ENCODE measurements around the gene VSTM2A.
A peak's percentile ranks its signal among the peaks of the same experiment; 100 is the strongest.
"Not testable (repeated sequence)": the region's sequence is repeated elsewhere in the genome, so short reads cannot be mapped to it uniquely, and the experiment has no call there.

VSTM2A gene, protein sequence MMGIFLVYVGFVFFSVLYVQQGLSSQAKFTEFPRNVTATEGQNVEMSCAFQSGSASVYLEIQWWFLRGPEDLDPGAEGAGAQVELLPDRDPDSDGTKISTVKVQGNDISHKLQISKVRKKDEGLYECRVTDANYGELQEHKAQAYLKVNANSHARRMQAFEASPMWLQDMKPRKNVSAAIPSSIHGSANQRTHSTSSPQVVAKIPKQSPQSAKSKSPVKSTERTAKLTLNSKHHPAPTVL

DNA sequence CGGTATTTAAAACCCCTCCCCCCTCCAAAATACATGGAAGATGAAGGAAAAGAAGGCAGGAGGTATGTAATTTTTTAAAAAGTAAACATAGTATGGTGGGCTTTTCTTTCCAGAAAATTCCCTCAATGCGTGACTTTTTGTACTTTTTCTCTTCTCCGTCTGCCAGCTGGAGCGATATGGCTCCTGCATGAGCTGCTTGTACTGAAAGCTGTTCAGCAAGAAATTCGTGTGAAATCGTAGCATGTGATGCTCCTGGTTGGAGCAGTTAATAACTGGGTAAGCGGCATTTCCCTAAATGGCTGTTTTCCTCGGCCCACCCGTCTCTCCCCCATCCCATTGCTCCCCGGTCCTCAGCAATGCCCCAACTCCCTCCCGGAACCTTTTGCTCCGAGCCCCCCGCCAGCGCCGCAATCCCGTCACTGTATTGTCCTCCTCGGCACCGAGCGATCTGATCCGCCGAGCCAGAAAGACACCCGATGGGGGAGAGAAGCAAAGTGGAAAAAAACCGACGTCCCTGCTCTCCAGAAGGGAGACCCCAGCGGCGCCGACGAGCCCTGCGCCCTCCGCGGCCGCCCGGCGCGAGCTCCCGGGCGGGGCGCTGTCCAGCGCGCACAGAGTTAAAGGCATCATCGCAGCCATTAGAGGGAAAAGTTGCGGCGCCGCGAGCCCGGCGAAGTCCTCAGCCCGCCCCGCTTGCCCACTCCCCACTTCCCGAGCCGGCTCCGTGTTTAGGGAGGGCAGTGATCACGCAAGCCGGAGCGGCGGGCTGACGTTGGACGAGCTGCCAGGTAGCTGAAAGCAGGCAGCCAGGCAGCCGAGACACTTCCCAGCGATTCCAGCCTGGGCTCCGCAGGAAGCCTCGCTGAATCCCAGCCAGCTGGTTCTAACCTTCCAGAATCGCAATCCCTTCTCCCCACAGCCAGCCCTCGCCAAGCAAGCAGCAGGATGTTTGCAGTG, at the start of gene VSTM2A:
Gene VSTM2A, plus strand, starts transcription at position 707 of the 957 bp plus-strand sequence. CDS start 356 bp downstream, outside the sequence.
- no peak within 1 kb of the TSS for H3K27ac ChIP-seq (ENCODE audit: low read length)
- H3K27me3 ChIP-seq (ENCODE audit: control insufficient read depth in 1 of 2, insufficient read depth in 2 of 2, low read length in 2 of 2): peaks cover 26 to 52% of the 10 kb centered on the region in 2 donors

DNA sequence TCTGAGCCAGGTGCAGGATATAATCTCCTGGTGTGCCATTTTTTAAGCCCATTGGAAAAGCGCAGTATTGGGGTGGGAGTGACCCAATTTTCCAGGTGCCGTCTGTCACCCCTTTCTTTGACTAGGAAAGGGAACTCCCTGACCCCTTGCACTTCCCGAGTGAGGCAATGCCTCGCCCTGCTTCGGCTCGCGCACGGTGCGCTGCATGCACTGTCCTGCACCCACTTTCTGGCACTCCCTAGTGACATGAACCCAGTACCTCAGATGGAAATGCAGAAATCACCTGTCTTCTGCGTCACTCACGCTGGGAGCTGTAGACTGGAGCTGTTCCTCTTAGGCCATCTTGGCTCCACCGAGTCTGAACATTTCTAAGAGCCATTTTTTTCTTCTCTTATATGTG, 37.6 kb upstream of the VSTM2A start:
- H3K27ac ChIP-seq (ENCODE audit: low read length); H3K4me1 ChIP-seq (ENCODE audit: control insufficient read depth, insufficient read depth, low read length); H3K9ac ChIP-seq (ENCODE audit: low read length in 2 of 2); H3K9me3 ChIP-seq (ENCODE audit: control insufficient read depth in 2 of 2, low read length in 2 of 2); H3K4me3 ChIP-seq (ENCODE audit: low read length in 2 of 2); H3K27me3 ChIP-seq (ENCODE audit: control insufficient read depth in 1 of 2, insufficient read depth in 2 of 2, low read length in 2 of 2); H3K36me3 ChIP-seq (ENCODE audit: control insufficient read depth in 2 of 2, insufficient read depth in 2 of 2, low read length in 2 of 2): not testable (repeated sequence)

More for the DNA sequence above, at the start of gene VSTM2A:
- H3K9me3 ChIP-seq (ENCODE audit: control insufficient read depth in 2 of 2, low read length in 2 of 2): no peaks in the 10 kb centered on the region
- no peaks in the 10 kb centered on the region for H3K36me3 ChIP-seq (ENCODE audit: control insufficient read depth in 2 of 2, insufficient read depth in 2 of 2, low read length in 2 of 2)
- H3K4me3 ChIP-seq (ENCODE audit: low read length in 2 of 2): peak within 1 kb of the TSS; percentile 41 to 67
- H3K4me1 ChIP-seq (ENCODE audit: control insufficient read depth, insufficient read depth, low read length): peaks cover 10% of the 10 kb centered on the region
- H3K9ac ChIP-seq (ENCODE audit: low read length in 2 of 2): no peak within 1 kb of the TSS

DNA sequence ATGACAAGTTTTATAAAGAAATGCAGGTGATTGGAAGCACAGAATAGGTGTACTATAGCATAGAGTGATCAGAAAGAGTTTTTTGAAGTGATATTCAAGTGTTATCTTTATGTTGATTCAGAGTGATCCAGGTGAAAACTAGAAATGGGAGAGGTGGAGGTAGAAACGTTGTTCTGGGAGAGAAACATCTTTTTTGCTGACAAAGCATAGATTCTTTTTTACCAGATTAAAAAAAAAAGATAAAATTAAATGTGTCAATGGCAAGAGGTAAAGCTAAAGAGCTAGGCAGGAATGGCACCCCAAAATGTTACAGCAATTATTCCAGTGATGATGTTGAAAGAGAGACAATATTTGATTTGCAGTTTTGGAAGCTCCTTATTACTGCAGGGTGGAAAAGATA, 12.6 kb upstream of the VSTM2A start:
- Histone ChIP-seq H3K9me3 (ENCODE audit: control insufficient read depth in 2 of 2, low read length in 2 of 2) (no peaks in the 10 kb centered on the region), H3K36me3 (ENCODE audit: control insufficient read depth in 2 of 2, insufficient read depth in 2 of 2, low read length in 2 of 2) (no peaks in the 10 kb centered on the region), H3K27ac (ENCODE audit: low read length) (no peak overlapping the region), H3K27me3 (ENCODE audit: control insufficient read depth in 1 of 2, insufficient read depth in 2 of 2, low read length in 2 of 2) (no peaks in the 10 kb centered on the region), H3K4me1 (ENCODE audit: control insufficient read depth, insufficient read depth, low read length) (no peaks in the 10 kb centered on the region), H3K9ac (ENCODE audit: low read length in 2 of 2) (no peak overlapping the region), H3K4me3 (ENCODE audit: low read length in 2 of 2) (no peak overlapping the region)

DNA sequence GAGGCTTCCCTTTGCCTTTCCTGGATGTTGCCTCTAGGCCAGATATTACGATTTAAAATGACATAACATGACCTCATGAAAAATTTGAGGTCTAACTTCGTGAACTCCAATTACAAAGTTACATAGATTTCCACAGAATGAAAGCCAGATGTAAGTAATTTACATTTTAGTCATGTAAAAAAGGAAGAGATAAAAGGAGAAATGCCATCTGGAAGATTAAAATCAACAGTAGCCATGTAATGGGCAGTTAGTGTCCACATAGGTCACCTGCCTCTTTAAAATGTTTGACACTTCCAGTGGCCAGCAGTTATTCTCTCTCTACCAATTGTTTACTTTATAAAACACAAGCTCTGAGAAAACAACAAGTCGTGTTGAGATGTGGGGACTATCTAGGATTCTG, 4.1 kb upstream of the VSTM2A start:
- no peak overlapping the region for H3K9ac ChIP-seq (ENCODE audit: low read length in 2 of 2)
- peaks cover 21 to 30% of the 10 kb centered on the region in 2 donors for H3K27me3 ChIP-seq (ENCODE audit: control insufficient read depth in 1 of 2, insufficient read depth in 2 of 2, low read length in 2 of 2)
- no peak overlapping the region for H3K4me3 ChIP-seq (ENCODE audit: low read length in 2 of 2)
- no peak overlapping the region for H3K27ac ChIP-seq (ENCODE audit: low read length)
- peaks cover 5% of the 10 kb centered on the region for H3K4me1 ChIP-seq (ENCODE audit: control insufficient read depth, insufficient read depth, low read length)
- no peaks in the 10 kb centered on the region for H3K9me3 ChIP-seq (ENCODE audit: control insufficient read depth in 2 of 2, low read length in 2 of 2)
- H3K36me3 ChIP-seq (ENCODE audit: control insufficient read depth in 2 of 2, insufficient read depth in 2 of 2, low read length in 2 of 2): no peaks in the 10 kb centered on the region

DNA sequence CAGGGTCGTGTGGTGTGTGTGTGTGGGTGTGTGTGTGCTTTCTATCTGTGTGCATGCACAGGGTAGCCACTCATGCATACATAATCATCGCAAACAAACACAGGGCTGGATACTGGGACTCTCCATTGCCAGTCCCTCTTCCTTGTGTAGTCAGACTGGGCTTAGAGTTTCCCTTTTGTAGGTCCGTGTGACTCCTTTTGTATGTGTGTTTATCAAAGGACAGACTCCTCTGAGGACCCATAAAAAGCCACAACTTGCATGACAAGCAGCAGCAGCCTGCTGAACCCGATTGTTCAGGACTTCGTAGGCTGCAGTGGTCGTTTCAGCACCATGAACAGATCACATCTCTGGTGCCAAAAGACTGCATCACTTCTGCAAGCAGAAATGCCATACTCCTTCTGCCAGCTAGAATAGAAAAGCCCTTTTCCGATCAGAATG, 895 bp downstream of the VSTM2A start:
- Histone ChIP-seq H3K9ac (ENCODE audit: low read length in 2 of 2) (no peak overlapping the region), H3K27ac (ENCODE audit: low read length) (no peak overlapping the region), H3K4me3 (ENCODE audit: low read length in 2 of 2) (no peak overlapping the region), H3K36me3 (ENCODE audit: control insufficient read depth in 2 of 2, insufficient read depth in 2 of 2, low read length in 2 of 2) (no peaks in the 10 kb centered on the region), H3K4me1 (ENCODE audit: control insufficient read depth, insufficient read depth, low read length) (peaks cover 10% of the 10 kb centered on the region), H3K9me3 (ENCODE audit: control insufficient read depth in 2 of 2, low read length in 2 of 2) (no peaks in the 10 kb centered on the region), H3K27me3 (ENCODE audit: control insufficient read depth in 1 of 2, insufficient read depth in 2 of 2, low read length in 2 of 2) (peaks cover 26 to 52% of the 10 kb centered on the region in 2 donors)

DNA sequence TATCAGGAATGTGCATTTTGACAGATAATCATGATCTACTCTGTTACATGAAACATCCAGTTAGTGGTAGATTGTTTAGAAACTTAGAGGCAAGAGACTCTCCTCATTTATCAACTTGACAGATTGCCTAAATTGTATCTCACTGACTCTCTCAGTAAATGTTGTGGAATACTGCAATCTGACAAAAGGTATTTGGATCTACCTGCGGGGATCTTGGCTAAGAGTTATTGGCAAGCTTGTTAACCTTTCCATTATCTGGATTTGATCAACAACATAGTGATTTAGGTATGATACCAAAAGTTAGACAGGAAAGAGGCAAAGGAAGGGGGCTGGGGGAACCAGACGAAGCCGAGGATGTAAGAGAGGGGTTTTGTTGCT, 2.0 kb downstream of the VSTM2A start:
- Histone ChIP-seq H3K4me3 (ENCODE audit: low read length in 2 of 2) (no peak overlapping the region), H3K4me1 (ENCODE audit: control insufficient read depth, insufficient read depth, low read length) (peaks cover 10% of the 10 kb centered on the region), H3K27me3 (ENCODE audit: control insufficient read depth in 1 of 2, insufficient read depth in 2 of 2, low read length in 2 of 2) (peaks cover 26 to 52% of the 10 kb centered on the region in 2 donors), H3K36me3 (ENCODE audit: control insufficient read depth in 2 of 2, insufficient read depth in 2 of 2, low read length in 2 of 2) (no peaks in the 10 kb centered on the region), H3K9me3 (ENCODE audit: control insufficient read depth in 2 of 2, low read length in 2 of 2) (no peaks in the 10 kb centered on the region), H3K27ac (ENCODE audit: low read length) (no peak overlapping the region), H3K9ac (ENCODE audit: low read length in 2 of 2) (no peak overlapping the region)

DNA sequence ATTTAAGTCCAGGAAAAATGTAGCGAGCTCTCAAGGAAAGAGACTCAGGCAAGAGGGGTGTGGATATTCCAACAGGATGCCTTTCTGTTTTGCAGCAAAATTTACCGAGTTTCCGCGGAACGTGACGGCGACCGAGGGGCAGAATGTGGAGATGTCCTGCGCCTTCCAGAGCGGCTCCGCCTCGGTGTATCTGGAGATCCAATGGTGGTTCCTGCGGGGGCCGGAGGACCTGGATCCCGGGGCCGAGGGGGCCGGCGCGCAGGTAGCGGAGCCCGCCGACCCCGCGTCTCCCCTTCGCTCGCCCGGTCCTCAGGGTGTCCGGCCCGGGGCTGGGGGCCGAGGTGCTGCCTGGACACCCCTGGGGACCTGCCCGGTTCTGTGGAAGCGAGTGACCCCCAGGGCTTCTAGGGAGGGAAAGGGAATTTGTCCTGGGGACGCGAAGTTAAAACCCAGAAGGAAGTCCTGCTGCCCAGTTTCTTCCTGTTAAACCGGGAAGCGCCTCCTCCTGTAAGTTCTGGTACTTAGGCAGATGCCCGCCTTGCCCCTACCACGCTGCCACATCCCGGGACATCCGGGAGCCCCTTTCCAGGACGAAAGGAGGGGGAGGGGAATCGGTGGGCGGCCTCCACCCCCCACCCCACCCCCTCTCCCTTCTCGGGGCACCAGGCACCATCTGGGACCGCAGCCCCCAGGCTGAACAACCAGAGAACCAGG, 2.5 kb downstream of the VSTM2A start:
- H3K4me1 ChIP-seq (ENCODE audit: control insufficient read depth, insufficient read depth, low read length): peaks cover 10% of the 10 kb centered on the region
- H3K4me3 ChIP-seq (ENCODE audit: low read length in 2 of 2): no peak overlapping the region
- H3K36me3 ChIP-seq (ENCODE audit: control insufficient read depth in 2 of 2, insufficient read depth in 2 of 2, low read length in 2 of 2): no peaks in the 10 kb centered on the region
- H3K9me3 ChIP-seq (ENCODE audit: control insufficient read depth in 2 of 2, low read length in 2 of 2): no peaks in the 10 kb centered on the region
- H3K27ac ChIP-seq (ENCODE audit: low read length): no peak overlapping the region
- H3K27me3 ChIP-seq (ENCODE audit: control insufficient read depth in 1 of 2, insufficient read depth in 2 of 2, low read length in 2 of 2): peaks cover 26 to 49% of the 10 kb centered on the region in 2 donors
- no peak overlapping the region for H3K9ac ChIP-seq (ENCODE audit: low read length in 2 of 2)

DNA sequence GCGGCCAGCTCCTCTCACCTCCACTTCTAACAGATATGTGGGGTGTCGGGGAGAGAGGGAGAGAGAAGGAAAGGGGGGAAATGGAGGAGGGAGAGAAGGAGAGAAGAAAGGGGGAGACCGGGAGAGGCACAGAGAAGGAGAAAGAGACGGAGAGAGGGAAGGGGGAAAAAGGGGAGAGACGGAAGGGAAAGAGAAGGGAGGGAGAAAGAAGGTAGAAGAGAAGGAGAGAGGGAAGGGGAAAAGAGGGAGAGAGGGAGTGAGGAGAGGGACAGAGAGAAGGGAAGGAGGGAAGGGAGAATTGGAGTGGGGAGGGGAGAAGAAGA, 3.0 kb downstream of the VSTM2A start:
- Histone ChIP-seq H3K4me3 (ENCODE audit: low read length in 2 of 2) (no peak overlapping the region), H3K9ac (ENCODE audit: low read length in 2 of 2) (no peak overlapping the region), H3K4me1 (ENCODE audit: control insufficient read depth, insufficient read depth, low read length) (peaks cover 10% of the 10 kb centered on the region), H3K36me3 (ENCODE audit: control insufficient read depth in 2 of 2, insufficient read depth in 2 of 2, low read length in 2 of 2) (no peaks in the 10 kb centered on the region), H3K27me3 (ENCODE audit: control insufficient read depth in 1 of 2, insufficient read depth in 2 of 2, low read length in 2 of 2) (peaks cover 28 to 46% of the 10 kb centered on the region in 2 donors), H3K9me3 (ENCODE audit: control insufficient read depth in 2 of 2, low read length in 2 of 2) (no peaks in the 10 kb centered on the region), H3K27ac (ENCODE audit: low read length) (no peak overlapping the region)

DNA sequence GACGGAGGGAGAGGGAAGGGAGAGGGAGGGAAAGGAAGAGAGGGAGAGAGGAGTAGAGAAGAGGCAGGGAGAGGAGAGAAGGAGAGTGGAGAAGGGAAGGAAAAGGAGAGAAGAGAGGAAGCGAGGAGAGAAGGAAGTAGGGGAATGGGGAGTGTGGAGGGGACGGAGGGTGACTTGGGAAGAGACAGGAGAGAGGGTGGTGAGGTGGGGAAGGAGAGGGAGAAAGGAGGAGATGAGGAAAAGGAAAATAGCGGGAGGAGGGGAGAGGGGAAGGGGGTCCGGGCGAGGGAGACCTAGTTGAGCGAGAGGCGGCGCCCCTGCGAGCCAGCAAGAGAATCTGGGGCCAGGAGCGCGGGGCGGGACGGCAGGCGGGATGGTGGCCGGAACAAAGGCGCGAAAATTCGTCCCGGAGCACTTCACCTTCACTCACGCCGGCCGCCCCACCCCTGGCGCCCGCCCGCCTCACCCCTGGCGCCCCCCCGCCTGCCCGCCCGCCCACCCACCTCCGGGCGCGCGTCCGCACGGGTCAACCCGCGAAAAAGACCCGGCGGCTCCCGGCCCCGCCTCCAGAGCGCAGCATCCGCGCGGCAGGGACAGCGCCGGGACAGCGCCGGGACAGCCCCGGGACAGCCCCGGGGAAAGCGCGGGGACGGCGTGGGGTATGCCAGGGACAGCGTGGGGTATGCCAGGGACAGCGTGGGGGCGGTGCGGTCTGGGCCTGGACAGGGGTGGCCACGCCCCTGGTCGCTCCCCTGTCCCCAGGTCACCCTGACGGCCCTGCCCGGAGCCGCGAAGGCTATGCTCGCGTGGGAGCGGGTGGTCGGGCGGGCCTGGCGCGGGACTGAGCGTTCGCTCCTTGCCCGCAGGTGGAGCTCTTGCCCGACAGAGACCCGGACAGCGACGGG, 4.2 kb downstream of the VSTM2A start:
- H3K27ac ChIP-seq (ENCODE audit: low read length): no peak overlapping the region
- peaks cover 23 to 40% of the 10 kb centered on the region in 2 donors for H3K27me3 ChIP-seq (ENCODE audit: control insufficient read depth in 1 of 2, insufficient read depth in 2 of 2, low read length in 2 of 2)
- peak overlapping the region; percentile 33 to 57 for H3K4me3 ChIP-seq (ENCODE audit: low read length in 2 of 2)

DNA sequence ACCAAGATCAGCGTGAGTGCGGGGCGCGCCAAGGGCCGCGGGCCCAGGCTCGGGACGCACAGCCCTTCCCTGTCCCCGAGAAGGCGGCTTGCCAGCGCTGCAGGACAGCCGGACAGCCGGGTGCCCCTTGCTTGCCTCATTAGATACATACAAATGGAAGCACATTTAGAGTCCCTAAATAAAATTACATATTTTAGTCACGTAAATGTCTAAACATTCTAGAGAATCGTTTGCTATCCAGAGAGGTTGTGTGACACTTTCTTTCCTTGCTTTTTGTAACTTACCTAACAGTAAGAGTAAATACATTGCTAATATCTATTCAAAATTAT, 4.8 kb downstream of the VSTM2A start:
- Histone ChIP-seq H3K4me3 (ENCODE audit: low read length in 2 of 2) (peak overlapping the region; percentile 33 to 57), H3K36me3 (ENCODE audit: control insufficient read depth in 2 of 2, insufficient read depth in 2 of 2, low read length in 2 of 2) (no peaks in the 10 kb centered on the region), H3K4me1 (ENCODE audit: control insufficient read depth, insufficient read depth, low read length) (peaks cover 7% of the 10 kb centered on the region), H3K27ac (ENCODE audit: low read length) (no peak overlapping the region), H3K27me3 (ENCODE audit: control insufficient read depth in 1 of 2, insufficient read depth in 2 of 2, low read length in 2 of 2) (peaks cover 18 to 34% of the 10 kb centered on the region in 2 donors), H3K9ac (ENCODE audit: low read length in 2 of 2) (no peak overlapping the region), H3K9me3 (ENCODE audit: control insufficient read depth in 2 of 2, low read length in 2 of 2) (no peaks in the 10 kb centered on the region)

More for the DNA sequence above, 4.2 kb downstream of the VSTM2A start:
- H3K4me1 ChIP-seq (ENCODE audit: control insufficient read depth, insufficient read depth, low read length): peaks cover 10% of the 10 kb centered on the region
- H3K36me3 ChIP-seq (ENCODE audit: control insufficient read depth in 2 of 2, insufficient read depth in 2 of 2, low read length in 2 of 2): no peaks in the 10 kb centered on the region
- no peak overlapping the region for H3K9ac ChIP-seq (ENCODE audit: low read length in 2 of 2)
- H3K9me3 ChIP-seq (ENCODE audit: control insufficient read depth in 2 of 2, low read length in 2 of 2): no peaks in the 10 kb centered on the region
